AG04450 (cell line): ENCODE results near the gene IL37. TPM values are rescaled to one million over a fixed set of nuclear protein-coding genes. Genes with fewer than 3 reads are reported as not detected.

Experiments used
- CTCF ChIA-PET: fragments of 300-600, 350-600 bp; formaldehyde crosslinking; extraction: SDS; loops from one replicate; lab custom pipeline; 2022; ENCODE audit warnings: antibody characterized with exemption, inconsistent platforms; lab: Charles Lee
- POLR2A ChIA-PET: fragments of 350-600 bp; formaldehyde crosslinking; extraction: SDS; loops from one replicate; lab custom pipeline; 2021; ENCODE audit warnings: antibody characterized with exemption, inconsistent platforms; lab: Yijun Ruan, JAX
- DNase-seq: peaks from one replicate; pipeline ENCODE4 v3.0.0-alpha.2; 2011; ENCODE audit warnings: low read depth, low spot score
- H3K27ac ChIP-seq: one replicate; pipeline ENCODE4 v1.5.1; 2012; ENCODE audit warnings: low read depth, low read length, control low read depth
- H3K27me3 ChIP-seq: one replicate; pipeline ENCODE4 v1.6.0; 2012; ENCODE audit warnings: low read length; ENCODE audit not compliant: control insufficient read depth, insufficient read depth
- H3K4me3 ChIP-seq: 2 replicates; pipeline ENCODE4 v1.5.1; 2011; ENCODE audit warnings: mild to moderate bottlenecking, low read depth, low read length, control low read depth
- H3K9me3 ChIP-seq: 2 replicates; pipeline ENCODE4 v1.5.1; 2012; ENCODE audit warnings: low read length; ENCODE audit not compliant: control insufficient read depth, insufficient read depth
- polyA plus RNA-seq: library from polyadenylated mRNA; depleted of rRNA; stranded (reverse); fragments of >200 nt; gene quantifications from 2 replicates; pipeline ENCODE4 v1.2.3, GENCODE V29; 2011; rRNA removed
- TF ChIP-seq, protein P1 (sequence below): IDR thresholded peaks from 2 replicates; pipeline ENCODE4 v1.5.1; 2011; ENCODE audit warnings: low read depth, low read length, control low read depth, inconsistent platforms

IL37 gene
- polyA plus RNA-seq, 1 experiment, result not detected

DNA sequence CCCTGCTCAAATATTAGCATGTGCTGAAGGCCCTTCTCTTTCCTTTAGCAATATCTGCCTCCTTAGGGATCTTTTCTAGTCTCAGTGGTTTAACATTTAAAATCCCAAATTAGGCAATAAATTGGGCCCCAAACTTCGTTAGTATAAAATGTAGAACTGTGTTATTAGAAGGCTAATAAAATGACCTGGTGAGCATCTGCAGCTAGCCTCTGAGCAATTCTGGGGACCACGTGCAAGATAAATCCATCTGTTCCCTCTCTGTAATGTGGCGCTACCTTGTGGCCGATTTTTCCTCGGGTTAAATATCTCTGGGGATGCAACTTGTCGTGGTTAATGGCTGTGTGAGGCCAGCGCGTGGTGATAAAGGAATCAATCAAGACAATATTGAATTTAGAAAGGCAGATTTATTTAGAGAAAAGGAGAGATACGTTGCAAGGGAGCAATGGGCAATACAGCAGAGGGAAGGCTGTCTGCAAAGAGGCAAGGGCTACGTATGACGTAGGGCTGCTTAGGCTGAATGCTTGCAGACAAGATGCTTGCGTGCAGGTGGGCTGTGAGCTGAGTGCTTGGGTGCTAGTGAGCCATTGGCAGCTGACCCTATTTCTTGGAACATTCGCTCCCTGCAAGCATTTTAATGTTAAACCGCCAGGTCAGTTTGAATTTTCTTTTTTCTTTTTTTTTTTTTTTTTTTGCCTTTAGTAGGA is 48.3 kb downstream of the IL37 start:
- H3K27me3 ChIP-seq, result peaks cover 20% of the 10 kb centered on the region
- TF ChIP-seq, protein P1, sequence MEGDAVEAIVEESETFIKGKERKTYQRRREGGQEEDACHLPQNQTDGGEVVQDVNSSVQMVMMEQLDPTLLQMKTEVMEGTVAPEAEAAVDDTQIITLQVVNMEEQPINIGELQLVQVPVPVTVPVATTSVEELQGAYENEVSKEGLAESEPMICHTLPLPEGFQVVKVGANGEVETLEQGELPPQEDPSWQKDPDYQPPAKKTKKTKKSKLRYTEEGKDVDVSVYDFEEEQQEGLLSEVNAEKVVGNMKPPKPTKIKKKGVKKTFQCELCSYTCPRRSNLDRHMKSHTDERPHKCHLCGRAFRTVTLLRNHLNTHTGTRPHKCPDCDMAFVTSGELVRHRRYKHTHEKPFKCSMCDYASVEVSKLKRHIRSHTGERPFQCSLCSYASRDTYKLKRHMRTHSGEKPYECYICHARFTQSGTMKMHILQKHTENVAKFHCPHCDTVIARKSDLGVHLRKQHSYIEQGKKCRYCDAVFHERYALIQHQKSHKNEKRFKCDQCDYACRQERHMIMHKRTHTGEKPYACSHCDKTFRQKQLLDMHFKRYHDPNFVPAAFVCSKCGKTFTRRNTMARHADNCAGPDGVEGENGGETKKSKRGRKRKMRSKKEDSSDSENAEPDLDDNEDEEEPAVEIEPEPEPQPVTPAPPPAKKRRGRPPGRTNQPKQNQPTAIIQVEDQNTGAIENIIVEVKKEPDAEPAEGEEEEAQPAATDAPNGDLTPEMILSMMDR, result no peak
- POLR2A ChIA-PET, result no interaction called here

DNA sequence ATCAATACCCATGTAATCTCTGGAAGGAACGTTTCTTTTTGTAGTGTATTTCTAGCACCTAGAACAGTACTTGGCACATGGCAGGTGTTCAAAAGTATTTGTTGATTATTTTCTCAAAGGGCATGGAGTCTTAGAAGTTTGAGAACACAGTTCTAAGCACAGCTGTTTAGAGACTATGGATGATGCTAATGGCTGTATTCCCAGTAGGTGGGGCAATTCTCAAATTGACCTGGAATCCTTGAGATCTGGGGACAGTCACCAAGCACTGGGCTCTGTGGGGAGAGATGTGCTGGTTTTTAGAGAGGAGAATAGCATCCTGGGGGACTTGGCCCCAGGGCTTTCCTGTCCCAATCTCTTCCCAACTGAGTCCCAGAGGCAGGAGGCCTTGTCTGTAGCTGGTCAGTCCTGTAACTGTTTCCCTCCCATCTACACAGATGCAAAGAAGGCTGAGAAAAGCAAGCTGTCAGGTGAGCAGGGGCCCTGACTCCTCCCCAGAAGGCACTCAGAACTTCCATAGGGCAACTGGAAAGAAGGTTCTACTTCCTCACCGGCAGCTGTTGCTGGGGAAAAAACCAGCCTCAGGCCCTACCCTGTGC is 49.4 kb downstream of the IL37 start:
- Histone ChIP-seq H3K9me3 (no peaks in the 10 kb centered on the region), H3K27ac (no peak overlapping the region), H3K4me3 (no peak overlapping the region), H3K27me3 (peaks cover 18% of the 10 kb centered on the region)
- ChIA-PET CTCF (interaction anchor here (0.6 to 4.2 kb wide), 6 partner anchors 17 to 744 kb away, joined by 3 to 74 read pairs (median 8); no protein-coding TSS in a partner anchor), POLR2A (no interaction called here)
- DNase-seq, result no peak
- TF ChIP-seq, protein P1, result no peak

More for the DNA sequence above, 48.3 kb downstream of the IL37 start:
- Histone ChIP-seq H3K9me3 (no peaks in the 10 kb centered on the region), H3K4me3 (no peak overlapping the region), H3K27ac (no peak overlapping the region)
- DNase-seq, result no peak
- CTCF ChIA-PET, result interaction anchor here (0.5 to 4.2 kb wide), 35 partner anchors 8 to 1915 kb away, joined by 3 to 74 read pairs (median 4); no protein-coding TSS in a partner anchor

DNA sequence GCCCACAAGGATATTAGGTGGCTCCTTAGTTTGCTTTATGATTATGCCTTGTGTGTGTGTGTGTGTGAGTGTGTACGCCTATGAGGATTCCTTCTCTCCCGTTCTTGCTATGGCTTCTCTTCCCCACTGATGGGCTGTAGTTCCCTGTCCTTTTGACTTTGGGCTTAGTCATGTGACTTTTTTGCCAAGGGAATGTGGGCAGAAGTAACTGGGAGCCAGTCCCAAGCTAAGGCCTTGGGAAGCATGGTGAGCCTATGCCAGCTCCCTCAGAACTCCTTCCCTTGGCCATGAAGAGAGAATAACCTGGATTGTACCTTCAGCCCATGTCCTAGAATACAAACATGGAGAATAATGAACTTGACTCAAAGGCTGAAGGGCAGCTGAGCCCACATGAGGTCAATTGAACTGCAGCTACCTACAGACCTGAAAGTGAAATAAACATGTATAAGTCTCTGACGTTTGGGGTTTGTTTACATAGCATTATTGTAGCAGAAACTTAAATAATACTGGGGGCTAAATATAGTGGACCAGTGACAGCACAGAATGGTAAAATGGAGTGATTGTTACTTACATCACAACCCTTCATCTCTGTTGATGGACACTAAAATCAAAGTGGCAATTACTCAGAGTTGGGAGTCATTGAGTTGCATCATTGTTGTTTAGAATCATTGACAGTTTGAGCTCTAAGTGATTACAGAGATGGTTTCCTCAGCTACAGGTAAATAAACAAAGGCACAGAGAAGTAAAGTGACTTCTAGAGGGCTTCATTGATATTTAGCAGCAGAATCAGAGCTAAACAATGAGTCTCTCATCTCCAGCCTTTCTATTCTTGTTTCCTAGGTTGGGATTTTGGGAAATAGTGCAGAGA is 51.6 kb downstream of the IL37 start:
- H3K4me3 ChIP-seq, result no peak overlapping the region
- H3K27me3 ChIP-seq, result peaks cover 11% of the 10 kb centered on the region
- no peak for DNase-seq
- TF ChIP-seq, protein P1, result no peak
- ChIA-PET POLR2A (no interaction called here), CTCF (interaction anchor here (0.6 to 1.8 kb wide), 3 partner anchors 13 to 213 kb away, joined by 3 to 14 read pairs (median 8); no protein-coding TSS in a partner anchor)
- H3K9me3 ChIP-seq, result no peaks in the 10 kb centered on the region
- H3K27ac ChIP-seq, result no peak overlapping the region

DNA sequence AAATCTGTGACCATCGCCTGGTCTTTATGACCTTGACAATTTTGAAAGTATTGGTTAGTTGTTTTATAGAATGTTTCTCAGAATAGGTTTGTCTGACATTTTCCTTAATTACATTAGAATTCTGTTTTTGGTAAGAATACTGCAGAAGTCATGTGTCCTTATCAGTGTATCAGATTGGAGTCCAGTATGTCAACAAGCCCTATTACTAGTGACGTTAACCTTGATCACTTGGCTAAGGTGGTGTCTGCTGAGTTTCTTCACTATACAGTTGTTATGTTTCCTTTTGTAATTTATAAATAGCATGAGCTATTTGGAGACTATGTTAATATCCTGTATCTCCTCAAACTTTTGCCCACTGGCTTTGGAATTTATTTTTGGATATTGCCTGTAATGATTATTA is 56.1 kb downstream of the IL37 start:
- Histone ChIP-seq H3K4me3 (no peak overlapping the region), H3K27me3 (peaks cover 11% of the 10 kb centered on the region), H3K27ac (no peak overlapping the region), H3K9me3 (no peaks in the 10 kb centered on the region)
- ChIA-PET CTCF (interaction anchor here (0.7 to 1.7 kb wide), 4 partner anchors 8 to 367 kb away, joined by 4 to 7 read pairs (median 6); no protein-coding TSS in a partner anchor), POLR2A (no interaction called here)
- TF ChIP-seq, protein P1, result no peak
- DNase-seq, result no peak

Other genes with a start within 250 kb of the IL37 start
- gene NT5DC4, start 190.1 kb upstream of the IL37 start, polyA plus RNA-seq, result not detected in 2 replicates
- gene CKAP2L, start 146.6 kb upstream of the IL37 start, polyA plus RNA-seq, result 2.9 and 4.4 TPM in 2 replicates
- 0.51 and 0.55 TPM in 2 replicates for gene IL1A, start 126.7 kb upstream of the IL37 start, polyA plus RNA-seq
- gene IL1B, start 74.4 kb upstream of the IL37 start, polyA plus RNA-seq, result 2.3 and 2.4 TPM in 2 replicates
- not detected in 2 replicates for gene IL36G, start 66.8 kb downstream of the IL37 start, polyA plus RNA-seq
- not detected in 2 replicates for gene IL36A, start 94.3 kb downstream of the IL37 start, polyA plus RNA-seq
- not detected in 2 replicates for gene IL36B, start 141.7 kb downstream of the IL37 start, polyA plus RNA-seq
- not detected in 2 replicates for gene IL36RN, start 148.0 kb downstream of the IL37 start, polyA plus RNA-seq
- not detected in 2 replicates for gene IL1F10, start 156.8 kb downstream of the IL37 start, polyA plus RNA-seq
- gene IL1RN, start 216.4 kb downstream of the IL37 start, polyA plus RNA-seq, result not detected in 2 replicates